Erythroblast (primary cell): ENCODE data around the gene SDHC.

Source experiments
- GATA1 ChIP-seq: IDR thresholded peaks from 2 replicates; pipeline ENCODE4 v1.6.1; 2011; ENCODE audit warnings: low read depth, mild to moderate bottlenecking, control low read depth, low read length, moderate library complexity
- POLR2A ChIP-seq: IDR thresholded peaks from 2 replicates; pipeline ENCODE4 v1.6.1; 2011; ENCODE audit warnings: mild to moderate bottlenecking, low read length

- TF ChIP-seq POLR2A (no peak), GATA1 (no peak)
Observed at GRCh38 chr1:161300478-161300877, 13.7 kb upstream of the SDHC start.
